IMR-90 (cell line): ENCODE data around the gene F5. TPM values are rescaled to one million over a fixed set of nuclear protein-coding genes. Genes with fewer than 3 reads are reported as not detected.

Experiments used
- ATAC-seq: fragments of 200-7000 bp; cut with Tn5 transposase; 2 replicates; pipeline ENCODE4 v1.9.1; 2020; ENCODE audit warnings: low read depth, mild to moderate bottlenecking, moderate library complexity
- BruUV-seq: library from RNA; stranded (reverse); fragments of 400-500 nt; replicated peaks from 2 replicates; lab custom pipeline; 2021; lab: Mats Ljungman, UMichigan
- CTCF ChIA-PET: fragments of 300-600 bp; formaldehyde crosslinking; extraction: SDS; loops from one replicate; lab custom pipeline; 2021; ENCODE audit warnings: antibody characterized with exemption; lab: Yijun Ruan, JAX
- POLR2A ChIA-PET: fragments of 300-600 bp; sonication (Branson Sonifier 250); formaldehyde crosslinking; loops from one replicate; lab custom pipeline; 2022; ENCODE audit warnings: antibody characterized with exemption; ENCODE audit not compliant: unreplicated experiment; lab: Charles Lee
- DNase-seq: peaks from one replicate; pipeline ENCODE4 v3.0.0; 2013
- H2AFZ ChIP-seq: replicated peaks from 2 replicates; pipeline ENCODE3; 2013; ENCODE audit warnings: low read length, mild to moderate bottlenecking; ENCODE audit not compliant: poor library complexity
- H2AK5ac ChIP-seq: 2 replicates; pipeline ENCODE4 v1.6.1; 2013; ENCODE audit warnings: low read depth, low read length, inconsistent platforms
- H2AK9ac ChIP-seq: replicated peaks from 2 replicates; pipeline ENCODE3; 2013; ENCODE audit warnings: mild to moderate bottlenecking, low read depth, low read length, moderate library complexity; ENCODE audit not compliant: poor library complexity
- H2BK120ac ChIP-seq: 2 replicates; pipeline ENCODE4 v1.6.1; 2013; ENCODE audit warnings: low read depth, low read length, inconsistent platforms
- H2BK15ac ChIP-seq: 3 replicates; pipeline ENCODE4 v1.6.1; 2013; ENCODE audit warnings: low read depth, low read length, inconsistent platforms
- H2BK20ac ChIP-seq: 2 replicates; pipeline ENCODE4 v1.6.1; 2013; ENCODE audit warnings: low read depth, mild to moderate bottlenecking, inconsistent platforms, low read length, moderate library complexity
- H2BK5ac ChIP-seq: 2 replicates; pipeline ENCODE4 v1.6.1; 2013; ENCODE audit warnings: mild to moderate bottlenecking, low read depth, low read length, inconsistent platforms; ENCODE audit not compliant: poor library complexity, severe bottlenecking
- H3K14ac ChIP-seq: replicated peaks from 2 replicates; pipeline ENCODE4 v1.6.1; 2013; ENCODE audit warnings: low read depth, low read length, inconsistent platforms
- H3K18ac ChIP-seq: 2 replicates; pipeline ENCODE4 v1.6.1; 2013; ENCODE audit warnings: low read depth, low read length, control low read depth
- H3K23ac ChIP-seq: 2 replicates; pipeline ENCODE4 v1.6.1; 2013; ENCODE audit warnings: low read depth, low read length, inconsistent platforms
- H3K27ac ChIP-seq: 2 replicates; pipeline ENCODE4 v1.5.1; 2013; ENCODE audit warnings: mild to moderate bottlenecking, control low read depth, low read length; ENCODE audit not compliant: insufficient read depth
- H3K27me3 ChIP-seq: 2 replicates; pipeline ENCODE4 v1.6.1; 2013; ENCODE audit warnings: low read length; ENCODE audit not compliant: control insufficient read depth, insufficient read depth
- H3K36me3 ChIP-seq: 2 replicates; pipeline ENCODE4 v1.6.1; 2013; ENCODE audit warnings: low read length, mixed read lengths; ENCODE audit not compliant: control insufficient read depth, insufficient read depth
- H3K4ac ChIP-seq: 2 replicates; pipeline ENCODE4 v1.6.1; 2013; ENCODE audit warnings: low read depth, low read length, inconsistent platforms
- H3K4me1 ChIP-seq: 2 replicates; pipeline ENCODE4 v1.6.1; 2013; ENCODE audit warnings: low read length, mixed read lengths; ENCODE audit not compliant: control insufficient read depth, insufficient read depth
- H3K4me2 ChIP-seq: 2 replicates; pipeline ENCODE4 v1.6.1; 2013; ENCODE audit warnings: low read depth, mild to moderate bottlenecking, control low read depth, low read length, moderate library complexity
- H3K4me3 ChIP-seq: 2 replicates; pipeline ENCODE4 v1.5.1; 2013; ENCODE audit warnings: low read depth, mild to moderate bottlenecking, control low read depth, low read length, moderate library complexity; ENCODE audit not compliant: insufficient read depth
- H3K56ac ChIP-seq: 2 replicates; pipeline ENCODE4 v1.6.1; 2013; ENCODE audit warnings: low read length, inconsistent platforms; ENCODE audit not compliant: insufficient read depth; ENCODE audit errors: extremely low read depth
- H3K79me1 ChIP-seq, 2 experiments: 2 replicates each; pipeline ENCODE4 v1.6.1; 2013; ENCODE audit warnings: low read length in 2 of 2, inconsistent platforms in 1 of 2, low read depth in 1 of 2
- H3K9ac ChIP-seq: 2 replicates; pipeline ENCODE4 v1.6.1; 2013; ENCODE audit warnings: low read depth, low read length, control low read depth
- H3K9me1 ChIP-seq: 2 replicates; pipeline ENCODE4 v1.6.1; 2013; ENCODE audit warnings: low read length, inconsistent platforms; ENCODE audit not compliant: insufficient read depth
- H3K9me3 ChIP-seq: 2 replicates; pipeline ENCODE4 v1.6.1; 2013; ENCODE audit warnings: low read length; ENCODE audit not compliant: control insufficient read depth, insufficient read depth
- H4K20me1 ChIP-seq: 2 replicates; pipeline ENCODE4 v1.6.1; 2013; ENCODE audit warnings: low read length, inconsistent platforms; ENCODE audit not compliant: insufficient read depth
- H4K5ac ChIP-seq: 2 replicates; pipeline ENCODE4 v1.6.1; 2013; ENCODE audit warnings: mild to moderate bottlenecking, low read depth, low read length, control low read depth
- H4K8ac ChIP-seq, 2 experiments: 2 replicates each; pipeline ENCODE4 v1.6.1; 2013; ENCODE audit warnings: low read depth in 2 of 2, low read length in 2 of 2, control low read depth in 1 of 2, inconsistent platforms in 1 of 2
- H4K91ac ChIP-seq: 2 replicates; pipeline ENCODE4 v1.6.1; 2013; ENCODE audit warnings: low read depth, low read length, inconsistent platforms; ENCODE audit not compliant: insufficient read depth
- BHLHE40 ChIP-seq: fragments of 150-350 bp; IDR thresholded peaks from 2 replicates; pipeline ENCODE4 v1.6.1; 2016; ENCODE audit warnings: mild to moderate bottlenecking, low read depth, low read length
- CEBPB ChIP-seq: IDR thresholded peaks from 2 replicates; pipeline ENCODE4 v1.6.1; 2012; ENCODE audit warnings: low read depth, low read length, improper control_type of control experiment
- CHD1 ChIP-seq: IDR thresholded peaks from 2 replicates; pipeline ENCODE4 v1.6.1; 2012; ENCODE audit warnings: low read depth, low read length, improper control_type of control experiment
- FOS ChIP-seq: fragments of 150-350 bp; IDR thresholded peaks from 2 replicates; pipeline ENCODE4 v1.6.1; 2016; ENCODE audit warnings: low read depth, low read length
- MAFK ChIP-seq: IDR thresholded peaks from 2 replicates; pipeline ENCODE4 v1.6.1; 2012; ENCODE audit warnings: low read depth, low read length, improper control_type of control experiment
- MAZ ChIP-seq: IDR thresholded peaks from 2 replicates; pipeline ENCODE4 v1.6.1; 2012; ENCODE audit warnings: low read depth, mild to moderate bottlenecking, low read length, improper control_type of control experiment, moderate library complexity, borderline replicate concordance
- MXI1 ChIP-seq: IDR thresholded peaks from 2 replicates; pipeline ENCODE4 v1.6.1; 2012; ENCODE audit warnings: low read depth, mild to moderate bottlenecking, low read length, moderate library complexity, borderline replicate concordance
- NFE2L2 ChIP-seq: fragments of 150-350 bp; IDR thresholded peaks from 2 replicates; pipeline ENCODE4 v1.6.1; 2016; ENCODE audit warnings: low read depth, mild to moderate bottlenecking, low read length
- POLR2A ChIP-seq: IDR thresholded peaks from 2 replicates; pipeline ENCODE4 v1.6.1; 2012; ENCODE audit warnings: mild to moderate bottlenecking, low read depth, low read length
- RAD21 ChIP-seq: IDR thresholded peaks from 2 replicates; pipeline ENCODE4 v1.6.1; 2012; ENCODE audit warnings: low read length, improper control_type of control experiment
- RCOR1 ChIP-seq: IDR thresholded peaks from 2 replicates; pipeline ENCODE4 v1.6.1; 2012; ENCODE audit warnings: mild to moderate bottlenecking, low read length, improper control_type of control experiment; ENCODE audit not compliant: insufficient replicate concordance
- RFX5 ChIP-seq: IDR thresholded peaks from 2 replicates; pipeline ENCODE4 v1.8.0; 2012; ENCODE audit warnings: low read depth, mild to moderate bottlenecking, low read length, moderate library complexity
- SMC3 ChIP-seq: fragments of 150-350 bp; IDR thresholded peaks from 2 replicates; pipeline ENCODE4 v1.6.1; 2016; ENCODE audit warnings: low read depth, mild to moderate bottlenecking, antibody characterized with exemption, low read length, moderate library complexity
- WGBS, 2 experiments: methylation state at CpG; one replicate each; pipeline versions ENCODE4 v1.1.5 to v1.1.7; 2013; ENCODE audit warnings: missing lambda C conversion rate in 2 of 2; ENCODE audit not compliant: insufficient read length in 1 of 2; ENCODE audit errors: extremely low coverage in 2 of 2; 5-methylcytosine and 5-hydroxymethylcytosine counted together
- dilution Hi-C: fragments of 300-500 bp; cut with HindIII; formaldehyde crosslinking; loops from one replicate; pipeline ENCODE4 v1.14.3; 2018; ENCODE audit warnings: low sequenced_read_pairs; ENCODE audit not compliant: unreplicated experiment
- in situ Hi-C: fragments of 300-500 bp; cut with MboI; formaldehyde crosslinking; loops from 3 replicates; pipeline ENCODE4 v1.14.3; 2019; ENCODE audit warnings: low sequenced_read_pairs, inconsistent platforms, mixed read lengths
- intact Hi-C: fragments of 100-400 bp; cut with micrococcal nuclease; formaldehyde crosslinking; loops from 2 replicates; pipeline ENCODE4 v1.10.0; 2022
- polyA plus RNA-seq, 3 experiments: library from polyadenylated mRNA; depleted of rRNA; stranded (reverse); fragments of >200 nt; gene quantifications; 2 replicates each; pipeline ENCODE4 v1.2.3, GENCODE V29; 2012; ENCODE audit warnings: low replicate concordance in 1 of 3
- total RNA-seq: library from RNA; depleted of rRNA; stranded (reverse); fragments of >200 nt; gene quantifications from 2 replicates; pipeline ENCODE4 v1.2.3, GENCODE V29; 2012
- TF ChIP-seq, protein P1 (sequence below): conservative IDR thresholded peaks from 2 replicates; pipeline ENCODE4 v1.5.1; 2012; ENCODE audit warnings: mild to moderate bottlenecking, low read depth, low read length, improper control_type of control experiment
- TF ChIP-seq, protein P2 (sequence below): fragments of 150-350 bp; IDR thresholded peaks from 2 replicates; pipeline ENCODE4 v1.6.1; 2016; ENCODE audit warnings: low read depth, mild to moderate bottlenecking, low read length, moderate library complexity, borderline replicate concordance
- TF ChIP-seq, protein P3 (sequence below): fragments of 150-350 bp; IDR thresholded peaks from 2 replicates; pipeline ENCODE4 v1.6.1; 2017; ENCODE audit warnings: mild to moderate bottlenecking, antibody characterized with exemption, low read length, low read depth

F5 gene
- total and polyA plus RNA-seq, 2 of the 4 experiments (the other 2 are of a cell fraction) = not detected

DNA sequence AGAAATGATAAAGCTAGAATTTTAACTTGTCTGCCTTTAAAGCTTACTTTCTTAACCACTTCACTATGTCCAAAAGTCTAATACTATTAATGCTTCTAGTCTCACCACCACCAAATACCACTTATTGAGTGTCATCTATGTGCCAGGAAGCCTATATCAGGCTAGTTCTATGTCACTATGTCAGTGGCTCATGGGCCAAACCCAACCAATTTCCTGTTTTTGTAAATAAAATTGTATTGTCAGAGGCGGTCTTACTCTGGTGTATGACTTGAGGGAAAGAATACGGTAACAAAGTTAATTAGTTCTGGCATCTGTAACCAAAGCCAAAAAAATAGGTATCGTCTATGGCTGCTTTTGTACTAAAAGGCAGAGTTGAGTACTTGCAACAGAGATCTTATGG lies 14.8 kb downstream of the F5 start:
- WGBS, 2 experiments = no CpG with 5 or more reads among the region's 3 CpGs
- dilution Hi-C loops (no loop called here), in situ Hi-C loops (no loop called here), intact Hi-C loops (no loop called here)
- Histone ChIP-seq H3K4ac (no peak overlapping the region), H4K5ac (no peak overlapping the region), H2AK9ac (no peak overlapping the region), H3K27ac (no peak overlapping the region), H4K8ac (no peak overlapping the region), H3K18ac (no peak overlapping the region), H2BK120ac (no peak overlapping the region), H3K79me1 (no peaks in the 10 kb centered on the region), H2BK20ac (no peak overlapping the region), H2AK5ac (no peak overlapping the region), H3K9me1 (no peaks in the 10 kb centered on the region), H2AFZ (no peak overlapping the region), H3K23ac (no peak overlapping the region), H2BK15ac (no peak overlapping the region), H3K9ac (no peak overlapping the region), H3K56ac (no peak overlapping the region), H3K4me1 (no peaks in the 10 kb centered on the region), H3K14ac (no peak overlapping the region), H2BK5ac (no peak overlapping the region), H3K9me3 (no peaks in the 10 kb centered on the region), H3K36me3 (no peaks in the 10 kb centered on the region), H3K4me2 (no peak overlapping the region), H4K20me1 (no peaks in the 10 kb centered on the region), H4K91ac (no peak overlapping the region), H3K27me3 (0 out of 2 replicates have a peak, but pooled peaks cover 2% of the 10 kb centered on the region), H3K4me3 (no peak overlapping the region)
- no peak for ATAC-seq
- no peak for DNase-seq
- no peak for TF ChIP-seq CEBPB
- no peak for TF ChIP-seq MAZ
- no peak for TF ChIP-seq FOS
- TF ChIP-seq, protein P1, sequence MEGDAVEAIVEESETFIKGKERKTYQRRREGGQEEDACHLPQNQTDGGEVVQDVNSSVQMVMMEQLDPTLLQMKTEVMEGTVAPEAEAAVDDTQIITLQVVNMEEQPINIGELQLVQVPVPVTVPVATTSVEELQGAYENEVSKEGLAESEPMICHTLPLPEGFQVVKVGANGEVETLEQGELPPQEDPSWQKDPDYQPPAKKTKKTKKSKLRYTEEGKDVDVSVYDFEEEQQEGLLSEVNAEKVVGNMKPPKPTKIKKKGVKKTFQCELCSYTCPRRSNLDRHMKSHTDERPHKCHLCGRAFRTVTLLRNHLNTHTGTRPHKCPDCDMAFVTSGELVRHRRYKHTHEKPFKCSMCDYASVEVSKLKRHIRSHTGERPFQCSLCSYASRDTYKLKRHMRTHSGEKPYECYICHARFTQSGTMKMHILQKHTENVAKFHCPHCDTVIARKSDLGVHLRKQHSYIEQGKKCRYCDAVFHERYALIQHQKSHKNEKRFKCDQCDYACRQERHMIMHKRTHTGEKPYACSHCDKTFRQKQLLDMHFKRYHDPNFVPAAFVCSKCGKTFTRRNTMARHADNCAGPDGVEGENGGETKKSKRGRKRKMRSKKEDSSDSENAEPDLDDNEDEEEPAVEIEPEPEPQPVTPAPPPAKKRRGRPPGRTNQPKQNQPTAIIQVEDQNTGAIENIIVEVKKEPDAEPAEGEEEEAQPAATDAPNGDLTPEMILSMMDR = no peak
- TF ChIP-seq SMC3 = no peak
- TF ChIP-seq, protein P2, sequence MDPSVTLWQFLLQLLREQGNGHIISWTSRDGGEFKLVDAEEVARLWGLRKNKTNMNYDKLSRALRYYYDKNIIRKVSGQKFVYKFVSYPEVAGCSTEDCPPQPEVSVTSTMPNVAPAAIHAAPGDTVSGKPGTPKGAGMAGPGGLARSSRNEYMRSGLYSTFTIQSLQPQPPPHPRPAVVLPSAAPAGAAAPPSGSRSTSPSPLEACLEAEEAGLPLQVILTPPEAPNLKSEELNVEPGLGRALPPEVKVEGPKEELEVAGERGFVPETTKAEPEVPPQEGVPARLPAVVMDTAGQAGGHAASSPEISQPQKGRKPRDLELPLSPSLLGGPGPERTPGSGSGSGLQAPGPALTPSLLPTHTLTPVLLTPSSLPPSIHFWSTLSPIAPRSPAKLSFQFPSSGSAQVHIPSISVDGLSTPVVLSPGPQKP = no peak
- TF ChIP-seq BHLHE40 = no peak
- TF ChIP-seq MAFK = no peak
- no peak for TF ChIP-seq RCOR1
- TF ChIP-seq RAD21 = no peak
- TF ChIP-seq, protein P3, sequence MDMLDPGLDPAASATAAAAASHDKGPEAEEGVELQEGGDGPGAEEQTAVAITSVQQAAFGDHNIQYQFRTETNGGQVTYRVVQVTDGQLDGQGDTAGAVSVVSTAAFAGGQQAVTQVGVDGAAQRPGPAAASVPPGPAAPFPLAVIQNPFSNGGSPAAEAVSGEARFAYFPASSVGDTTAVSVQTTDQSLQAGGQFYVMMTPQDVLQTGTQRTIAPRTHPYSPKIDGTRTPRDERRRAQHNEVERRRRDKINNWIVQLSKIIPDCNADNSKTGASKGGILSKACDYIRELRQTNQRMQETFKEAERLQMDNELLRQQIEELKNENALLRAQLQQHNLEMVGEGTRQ = no peak
- no peak for TF ChIP-seq CHD1
- TF ChIP-seq NFE2L2 = no peak
- TF ChIP-seq RFX5 = no peak
- TF ChIP-seq MXI1 = no peak
- no peak for TF ChIP-seq POLR2A
- no TSS peak for BruUV-seq
- ChIA-PET POLR2A (no interaction called here), CTCF (interaction anchor here (0.7 kb wide), 1 partner anchor 805 kb away, joined by 3 read pairs; no protein-coding TSS in a partner anchor)
